HG03045 (cell line): Measurements from ENCODE around the gene EDEM2.
"Not testable (repeated sequence)": the region's sequence is repeated elsewhere in the genome, so short reads cannot be mapped to it uniquely, and the experiment has no call there.

Source experiments
- ATAC-seq: cut with Tn5 transposase; IDR thresholded peaks from one replicate; pipeline ENCODE4 v1.9.1; 2021; ENCODE audit warnings: mild to moderate bottlenecking, moderate library complexity; ENCODE audit not compliant: unreplicated experiment

EDEM2 gene

GRCh38 chr20:35088231-35089145 lies 58.6 kb downstream of the EDEM2 start:
- no peak for ATAC-seq

GRCh38 chr20:35087791-35088190 lies 59.3 kb downstream of the EDEM2 start:
- no peak for ATAC-seq

GRCh38 chr20:35087355-35087754 lies 59.8 kb downstream of the EDEM2 start:
- no peak for ATAC-seq

GRCh38 chr20:35085477-35086225 lies 61.5 kb downstream of the EDEM2 start:
- no peak for ATAC-seq

GRCh38 chr20:35084998-35085397 lies 62.1 kb downstream of the EDEM2 start:
- ATAC-seq: no peak

GRCh38 chr20:35080348-35080642 lies 66.8 kb downstream of the EDEM2 start:
- not testable (repeated sequence) for ATAC-seq

GRCh38 chr20:35079472-35080347 lies 67.4 kb downstream of the EDEM2 start:
- ATAC-seq: no peak

GRCh38 chr20:35077872-35078271 lies 69.3 kb downstream of the EDEM2 start:
- no peak for ATAC-seq

- no peak for ATAC-seq
Observed at GRCh38 chr20:35077341-35077740, 69.8 kb downstream of the EDEM2 start.

GRCh38 chr20:35071436-35072153 lies 75.5 kb downstream of the EDEM2 start:
- not testable (repeated sequence) for ATAC-seq

GRCh38 chr20:35066194-35066593 lies 80.9 kb downstream of the EDEM2 start:
- ATAC-seq: no peak
